OCI-LY7 (cell line): Measurements from ENCODE around the gene PCDH9. TPM values are rescaled to one million over a fixed set of nuclear protein-coding genes. Genes with fewer than 3 reads are reported as not detected.
A peak's percentile ranks its signal among the peaks of the same experiment; 100 is the strongest.

Source experiments
- BruUV-seq: library from RNA; stranded (reverse); fragments of 400-500 nt; replicated peaks from 2 replicates; lab custom pipeline; 2021; lab: Mats Ljungman, UMichigan
- CTCF ChIA-PET: fragments of 300-600 bp; sonication (Branson Sonifier 250); formaldehyde crosslinking; loops from one replicate; lab custom pipeline; 2022; ENCODE audit warnings: antibody characterized with exemption; ENCODE audit not compliant: unreplicated experiment; lab: Charles Lee
- POLR2A ChIA-PET: fragments of 300-600 bp; sonication (Branson Sonifier 250); formaldehyde crosslinking; loops from one replicate; lab custom pipeline; 2022; ENCODE audit warnings: antibody characterized with exemption; lab: Charles Lee
- DNase-seq: peaks from one replicate; pipeline ENCODE4 v3.0.0-alpha.2; 2015; ENCODE audit warnings: low spot score
- H2AFZ ChIP-seq: fragments of 200-600 bp; sonication (generic), shearing (Covaris generic); 2 replicates; pipeline ENCODE4 v1.6.1; 2014; ENCODE audit warnings: mild to moderate bottlenecking, antibody characterized with exemption, low read length, moderate library complexity
- H3K27ac ChIP-seq: fragments of 200-600 bp; sonication (generic); 2 replicates; pipeline ENCODE4 v1.5.1; 2014; ENCODE audit warnings: mixed run types, low read depth, mild to moderate bottlenecking, moderate library complexity, low read length, inconsistent platforms; ENCODE audit not compliant: poor library complexity, severe bottlenecking
- H3K36me3 ChIP-seq: fragments of 200-600 bp; sonication (generic); 2 replicates; pipeline ENCODE4 v1.6.1; 2014; ENCODE audit warnings: mild to moderate bottlenecking, antibody characterized with exemption, low read length, moderate library complexity, mixed read lengths; ENCODE audit not compliant: insufficient read depth
- H3K4me1 ChIP-seq: fragments of 200-600 bp; sonication (generic); 2 replicates; pipeline ENCODE4 v1.5.1; 2014; ENCODE audit warnings: mild to moderate bottlenecking, low read length; ENCODE audit not compliant: insufficient read depth, poor library complexity, severe bottlenecking
- H3K4me2 ChIP-seq: fragments of 200-600 bp; sonication (generic); 2 replicates; pipeline ENCODE4 v1.6.1; 2014; ENCODE audit warnings: mild to moderate bottlenecking, low read length
- H3K4me3 ChIP-seq: fragments of 200-600 bp; sonication (generic); 2 replicates; pipeline ENCODE4 v1.5.1; 2014; ENCODE audit warnings: mild to moderate bottlenecking, low read depth, low read length; ENCODE audit not compliant: poor library complexity, severe bottlenecking
- H3K79me2 ChIP-seq: fragments of 200-600 bp; sonication (generic); 2 replicates; pipeline ENCODE4 v1.6.1; 2016; ENCODE audit warnings: low read depth, mild to moderate bottlenecking, low read length, moderate library complexity, mixed read lengths; ENCODE audit not compliant: insufficient read depth
- H3K9me2 ChIP-seq: fragments of 200-600 bp; sonication (generic); 2 replicates; pipeline ENCODE4 v1.6.1; 2016; ENCODE audit warnings: mild to moderate bottlenecking, low read length, mixed read lengths; ENCODE audit not compliant: insufficient read depth
- H3K9me3 ChIP-seq: fragments of 200-600 bp; sonication (generic); 2 replicates; pipeline ENCODE4 v1.6.1; 2014; ENCODE audit warnings: mild to moderate bottlenecking, mixed run types, low read length, mixed read lengths
- H4K20me1 ChIP-seq: fragments of 200-600 bp; sonication (generic); 2 replicates; pipeline ENCODE4 v1.6.1; 2014; ENCODE audit warnings: mild to moderate bottlenecking, antibody characterized with exemption, low read length, moderate library complexity, mixed read lengths; ENCODE audit not compliant: insufficient read depth
- CTCF ChIP-seq: fragments of 200-600 bp; sonication (generic); conservative IDR thresholded peaks from 2 replicates; pipeline ENCODE4 v1.5.1; 2014; ENCODE audit warnings: mild to moderate bottlenecking, antibody characterized with exemption, low read length, moderate library complexity, mixed read lengths
- EZH2phosphoT487 ChIP-seq: fragments of 200-600 bp; sonication (generic); IDR thresholded peaks from 2 replicates; pipeline ENCODE4 v1.6.1; 2018; ENCODE audit warnings: low read depth, borderline replicate concordance, mild to moderate bottlenecking, mixed run types, antibody characterized with exemption, low read length, moderate library complexity, mixed read lengths
- intact Hi-C: fragments of 100-400 bp; cut with micrococcal nuclease; formaldehyde crosslinking; loops from one replicate; pipeline ENCODE4 v1.10.0; 2022; ENCODE audit not compliant: unreplicated experiment
- total RNA-seq, 2 experiments: library from RNA; depleted of rRNA in 1 of 2; stranded (reverse); fragments of >200 nt in 1 of 2; shearing (Covaris generic) in 1 of 2; gene quantifications; 2 replicates each; pipeline ENCODE4 v1.2.3, GENCODE V29; 2014 to 2022

PCDH9 gene
- total RNA-seq, 2 experiments from 2014 or later = 20.1 to 26.0 TPM

- Histone ChIP-seq H2AFZ (peak overlapping the region; percentile 27; the same call in 1 of the 2 replicates), H3K9me3 (no peaks in the 10 kb centered on the region), H3K4me3 (no peak overlapping the region), H3K36me3 (no peaks in the 10 kb centered on the region), H3K79me2 (no peaks in the 10 kb centered on the region), H3K27ac (no peak overlapping the region), H3K9me2 (no peaks in the 10 kb centered on the region), H3K4me2 (no peak overlapping the region), H3K4me1 (no peaks in the 10 kb centered on the region), H4K20me1 (no peaks in the 10 kb centered on the region)
- no TSS peak for BruUV-seq
- intact Hi-C loops = no loop called here
- CTCF ChIA-PET = no interaction called here
- TF ChIP-seq EZH2phosphoT487 (no peak), CTCF (no peak)
- DNase-seq = no peak
- POLR2A ChIA-PET = interaction anchor here (0.5 to 1.5 kb wide), 10 partner anchors 11 to 473 kb away, joined by 3 to 6 read pairs (median 4); no protein-coding TSS in a partner anchor
Measured at GRCh38 chr13:67071918-67072598, 158.1 kb downstream of the PCDH9 start.

GRCh38 chr13:67070306-67070705, 159.8 kb downstream of the PCDH9 start:
- CTCF ChIA-PET = no interaction called here
- Histone ChIP-seq H3K27ac (no peak overlapping the region), H3K4me1 (no peaks in the 10 kb centered on the region), H3K9me2 (no peaks in the 10 kb centered on the region), H2AFZ (peak overlapping the region; percentile 51; the same call in 1 of the 2 replicates), H3K9me3 (no peaks in the 10 kb centered on the region), H3K4me2 (no peak overlapping the region), H4K20me1 (no peaks in the 10 kb centered on the region), H3K36me3 (no peaks in the 10 kb centered on the region), H3K4me3 (no peak overlapping the region), H3K79me2 (no peaks in the 10 kb centered on the region)
- POLR2A ChIA-PET = interaction anchor here (0.7 to 1.3 kb wide), 2 partner anchors 13 to 784 kb away, joined by 3 read pairs; no protein-coding TSS in a partner anchor
- DNase-seq = no peak
- intact Hi-C loops = no loop called here
- TF ChIP-seq CTCF (no peak), EZH2phosphoT487 (no peak)
- BruUV-seq = no TSS peak

DNA sequence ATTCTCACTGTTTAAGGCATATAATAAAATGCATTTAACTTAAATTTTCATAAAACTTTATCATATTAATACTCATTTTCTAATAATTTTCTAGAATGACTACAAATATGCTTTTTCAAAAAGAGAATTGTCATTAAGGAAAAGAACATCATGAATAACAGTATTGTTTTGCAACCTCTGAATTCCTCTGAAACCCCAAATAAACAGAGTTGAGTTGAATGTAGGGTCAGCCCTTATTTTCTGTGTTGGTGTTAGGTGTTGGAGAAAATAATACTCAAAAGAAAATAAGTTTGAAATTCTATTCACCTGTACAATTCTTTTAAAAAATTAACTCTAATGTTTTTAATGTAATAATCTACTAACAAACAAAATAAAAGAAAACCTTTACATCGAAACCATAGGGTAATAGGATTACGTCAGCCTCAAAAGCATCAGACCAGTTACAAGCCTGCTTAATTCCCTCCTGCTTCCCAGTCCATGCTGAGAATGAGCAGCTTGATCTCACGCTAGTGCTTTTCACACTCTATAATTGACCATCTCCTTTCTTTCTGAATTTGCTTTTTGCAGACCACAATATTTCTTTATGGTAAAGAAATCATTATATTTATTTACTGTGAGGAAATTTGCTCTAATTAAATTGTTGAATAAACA, 160.9 kb downstream of the PCDH9 start:
- H3K9me2 ChIP-seq = no peaks in the 10 kb centered on the region
- no peaks in the 10 kb centered on the region for H3K9me3 ChIP-seq
- H2AFZ ChIP-seq = no peak overlapping the region
- H3K27ac ChIP-seq = no peak overlapping the region
- POLR2A ChIA-PET = no interaction called here
- TF ChIP-seq CTCF = no peak
- no peak for TF ChIP-seq EZH2phosphoT487
- CTCF ChIA-PET = no interaction called here
- no TSS peak for BruUV-seq
- no peak for DNase-seq
- H3K4me3 ChIP-seq = no peak overlapping the region
- no peaks in the 10 kb centered on the region for H3K79me2 ChIP-seq
- H3K36me3 ChIP-seq = no peaks in the 10 kb centered on the region
- H4K20me1 ChIP-seq = no peaks in the 10 kb centered on the region
- no peak overlapping the region for H3K4me2 ChIP-seq
- intact Hi-C loops = no loop called here
- H3K4me1 ChIP-seq = no peaks in the 10 kb centered on the region
